HUES6 (cell line): ENCODE measurements around the gene PPP1R1C.
"Not testable (repeated sequence)": the region's sequence is repeated elsewhere in the genome, so short reads cannot be mapped to it uniquely, and the experiment has no call there.

ENCODE experiments used
- H3K27ac ChIP-seq: 2 replicates; pipeline ENCODE4 v1.7.0; 2013; ENCODE audit warnings: low read depth, mild to moderate bottlenecking, low read length, inconsistent platforms
- H3K27me3 ChIP-seq: 2 replicates; pipeline ENCODE4 v1.6.1; 2013; ENCODE audit warnings: low read length; ENCODE audit not compliant: control insufficient read depth, insufficient read depth
- H3K36me3 ChIP-seq: 2 replicates; pipeline ENCODE4 v1.6.1; 2013; ENCODE audit warnings: low read length; ENCODE audit not compliant: control insufficient read depth, insufficient read depth
- H3K4me1 ChIP-seq: 2 replicates; pipeline ENCODE4 v1.6.1; 2013; ENCODE audit warnings: low read length; ENCODE audit not compliant: control insufficient read depth, insufficient read depth
- H3K4me3 ChIP-seq: 2 replicates; pipeline ENCODE4 v1.5.1; 2013; ENCODE audit warnings: low read depth, low read length
- H3K9ac ChIP-seq: one replicate; pipeline ENCODE4 v1.6.1; 2013; ENCODE audit warnings: mild to moderate bottlenecking, low read length
- H3K9me3 ChIP-seq: 2 replicates; pipeline ENCODE4 v1.6.1; 2013; ENCODE audit warnings: low read depth, low read length; ENCODE audit not compliant: control insufficient read depth, insufficient read depth

PPP1R1C gene

DNA sequence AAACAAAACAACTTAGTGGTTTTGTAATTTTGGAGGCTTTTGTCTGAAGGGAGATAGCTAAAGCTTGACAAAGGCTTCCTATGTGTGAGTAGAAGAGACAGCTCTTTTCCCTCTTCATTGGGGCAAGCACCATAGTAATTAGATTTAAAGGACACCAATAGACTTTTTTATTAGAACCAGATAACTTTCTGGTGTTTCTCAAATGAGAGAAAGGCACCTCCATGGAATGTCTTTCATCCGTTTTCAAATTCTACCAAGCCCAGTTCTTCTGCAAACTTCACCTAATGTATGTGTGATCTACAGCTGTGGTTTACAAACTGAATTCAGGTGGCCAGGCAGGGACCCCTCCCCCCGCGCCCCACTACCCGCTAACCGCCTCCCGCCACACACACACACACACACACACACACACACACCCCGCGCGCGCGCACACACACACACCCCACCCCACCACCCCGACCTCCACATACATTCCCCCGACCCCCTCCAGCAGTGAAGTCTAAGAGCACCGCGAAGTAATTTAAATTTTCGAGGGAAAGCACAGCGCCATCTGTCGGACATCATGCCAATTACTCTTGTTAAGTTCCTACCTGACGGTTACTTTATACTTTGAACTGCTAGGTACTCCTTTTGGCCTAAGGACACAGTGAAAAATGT, 31.6 kb upstream of the PPP1R1C start:
- Histone ChIP-seq H3K9ac (no peak overlapping the region), H3K27ac (no peak overlapping the region), H3K9me3 (no peaks in the 10 kb centered on the region), H3K4me1 (no peaks in the 10 kb centered on the region), H3K27me3 (no peaks in the 10 kb centered on the region), H3K4me3 (peak overlapping the region; percentile 41), H3K36me3 (no peaks in the 10 kb centered on the region)

DNA sequence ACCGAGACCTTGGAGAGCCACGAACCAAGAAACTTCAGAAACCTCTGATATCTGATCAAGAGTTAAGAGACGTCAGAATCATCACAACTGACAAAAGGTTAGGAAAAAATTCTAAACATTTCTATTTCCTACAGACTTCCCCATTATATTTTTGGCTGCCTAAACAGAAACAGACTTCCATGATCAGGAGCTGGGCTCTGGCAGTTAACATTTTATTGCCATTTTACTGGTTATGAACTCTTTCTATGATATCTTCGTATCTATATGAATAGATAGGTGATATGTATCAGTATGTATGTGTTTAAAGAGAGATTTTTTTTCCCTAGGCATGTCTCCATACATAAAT, 31.1 kb upstream of the PPP1R1C start:
- Histone ChIP-seq H3K27ac (no peak overlapping the region), H3K9ac (no peak overlapping the region), H3K27me3 (no peaks in the 10 kb centered on the region), H3K9me3 (no peaks in the 10 kb centered on the region), H3K4me1 (no peaks in the 10 kb centered on the region), H3K36me3 (no peaks in the 10 kb centered on the region), H3K4me3 (peak overlapping the region; percentile 41)

DNA sequence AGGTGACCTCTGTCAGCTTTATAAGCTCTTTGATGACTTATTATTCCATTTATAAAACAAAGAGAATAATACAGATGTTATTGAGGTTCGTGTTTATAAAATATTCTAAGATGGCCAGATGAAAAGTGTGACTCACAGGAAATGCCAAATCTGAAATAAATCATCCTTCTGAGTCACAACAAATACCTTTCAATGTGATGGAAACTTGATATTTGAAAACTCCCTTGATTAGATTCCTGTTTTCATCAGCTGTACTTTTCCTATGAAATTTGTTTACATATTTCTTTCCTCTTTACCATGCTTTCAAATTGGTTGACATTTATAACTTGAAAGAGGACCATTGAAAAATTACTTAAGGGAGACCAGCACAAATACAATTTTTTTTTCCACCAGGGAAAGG, 30.6 kb upstream of the PPP1R1C start:
- no peak overlapping the region for H3K9ac ChIP-seq
- H3K4me3 ChIP-seq, result no peak overlapping the region
- H3K4me1 ChIP-seq, result no peaks in the 10 kb centered on the region
- H3K9me3 ChIP-seq, result no peaks in the 10 kb centered on the region
- H3K27ac ChIP-seq, result no peak overlapping the region
- H3K27me3 ChIP-seq, result no peaks in the 10 kb centered on the region
- no peaks in the 10 kb centered on the region for H3K36me3 ChIP-seq

DNA sequence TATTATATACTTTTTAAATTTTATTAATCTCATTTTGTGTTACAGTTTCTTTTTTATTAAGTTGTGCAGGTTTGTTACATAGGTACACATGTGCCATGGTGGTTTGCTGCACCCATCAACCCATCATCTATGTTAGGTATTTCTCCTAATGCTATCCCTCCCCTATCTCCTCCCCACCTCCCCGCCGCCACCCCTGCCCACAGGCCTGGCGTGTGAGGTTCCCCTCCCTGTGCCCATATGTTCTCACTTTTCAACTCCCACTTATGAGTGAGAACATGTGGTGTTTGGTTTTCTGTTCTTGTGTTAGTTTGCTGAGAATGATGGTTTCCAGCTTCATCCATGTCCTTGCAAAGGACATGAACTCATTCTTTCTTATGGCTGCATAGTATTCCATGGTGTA, 29.8 kb upstream of the PPP1R1C start:
- not testable (repeated sequence) for H3K9ac ChIP-seq, H3K4me3 ChIP-seq, H3K27me3 ChIP-seq, H3K36me3 ChIP-seq, H3K27ac ChIP-seq, H3K9me3 ChIP-seq, H3K4me1 ChIP-seq

DNA sequence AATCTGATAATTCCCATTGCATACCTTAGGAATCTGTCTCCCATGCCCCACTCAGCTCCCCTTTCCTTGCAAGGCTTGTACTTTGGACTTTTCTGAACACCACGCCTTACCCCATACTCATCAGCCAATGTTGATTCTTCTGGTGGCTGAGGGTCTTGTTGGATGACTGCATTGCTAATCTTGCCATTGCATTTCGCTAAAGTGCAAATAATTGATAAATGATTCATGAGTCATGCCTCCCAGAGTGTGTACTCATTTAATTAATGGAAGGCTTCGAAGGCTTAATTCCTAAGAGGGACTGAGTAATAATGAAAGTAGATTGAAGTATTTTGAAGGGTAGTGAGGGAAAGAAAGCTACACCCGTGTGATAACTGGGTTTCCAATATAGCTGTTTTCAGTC, 28.0 kb upstream of the PPP1R1C start:
- H3K9me3 ChIP-seq, result no peaks in the 10 kb centered on the region
- H3K27me3 ChIP-seq, result no peaks in the 10 kb centered on the region
- H3K36me3 ChIP-seq, result no peaks in the 10 kb centered on the region
- H3K9ac ChIP-seq, result no peak overlapping the region
- H3K4me3 ChIP-seq, result no peak overlapping the region
- no peak overlapping the region for H3K27ac ChIP-seq
- no peaks in the 10 kb centered on the region for H3K4me1 ChIP-seq

DNA sequence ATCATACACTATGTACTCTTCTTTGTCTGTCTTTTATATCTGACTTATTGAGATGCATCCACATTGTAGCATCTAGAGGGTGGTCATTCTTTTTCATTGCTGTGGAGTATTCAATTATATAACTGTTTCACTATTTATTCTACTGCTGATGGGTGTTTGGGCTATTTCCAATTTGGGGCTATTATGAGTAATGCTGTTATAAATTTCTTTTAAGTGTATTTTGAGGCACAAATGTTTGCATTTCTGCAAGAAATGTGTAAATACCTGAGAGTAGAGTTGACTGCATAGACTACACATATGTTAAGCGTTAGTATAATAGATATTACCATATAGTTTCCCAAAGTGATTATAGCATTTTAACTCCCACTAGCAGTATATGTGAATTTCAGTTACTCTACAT, 26.9 kb upstream of the PPP1R1C start:
- no peaks in the 10 kb centered on the region for H3K4me1 ChIP-seq
- no peak overlapping the region for H3K4me3 ChIP-seq
- H3K27me3 ChIP-seq, result no peaks in the 10 kb centered on the region
- no peak overlapping the region for H3K9ac ChIP-seq
- no peaks in the 10 kb centered on the region for H3K36me3 ChIP-seq
- no peaks in the 10 kb centered on the region for H3K9me3 ChIP-seq
- no peak overlapping the region for H3K27ac ChIP-seq

DNA sequence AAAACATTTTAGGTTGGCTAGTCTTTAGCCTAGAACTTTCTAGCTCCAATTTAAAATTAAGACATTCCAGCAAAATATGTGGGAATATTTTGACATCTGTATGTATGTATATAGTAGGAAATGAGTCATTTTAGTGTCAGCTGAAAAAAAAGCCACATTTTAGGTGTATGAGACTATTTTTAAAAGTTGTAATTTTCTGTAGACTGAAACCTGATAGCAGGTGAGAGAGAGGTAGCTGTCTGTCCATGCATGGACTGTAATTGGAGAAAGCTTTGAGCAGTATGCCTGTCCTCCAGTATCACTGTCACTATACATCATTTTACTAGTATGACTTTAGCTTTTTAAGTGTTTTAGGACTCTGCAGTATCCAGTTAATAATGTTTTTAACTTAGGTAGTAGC, 26.1 kb upstream of the PPP1R1C start:
- H3K9me3 ChIP-seq, result no peaks in the 10 kb centered on the region
- no peaks in the 10 kb centered on the region for H3K4me1 ChIP-seq
- no peaks in the 10 kb centered on the region for H3K27me3 ChIP-seq
- no peaks in the 10 kb centered on the region for H3K36me3 ChIP-seq
- no peak overlapping the region for H3K9ac ChIP-seq
- H3K4me3 ChIP-seq, result no peak overlapping the region
- no peak overlapping the region for H3K27ac ChIP-seq

DNA sequence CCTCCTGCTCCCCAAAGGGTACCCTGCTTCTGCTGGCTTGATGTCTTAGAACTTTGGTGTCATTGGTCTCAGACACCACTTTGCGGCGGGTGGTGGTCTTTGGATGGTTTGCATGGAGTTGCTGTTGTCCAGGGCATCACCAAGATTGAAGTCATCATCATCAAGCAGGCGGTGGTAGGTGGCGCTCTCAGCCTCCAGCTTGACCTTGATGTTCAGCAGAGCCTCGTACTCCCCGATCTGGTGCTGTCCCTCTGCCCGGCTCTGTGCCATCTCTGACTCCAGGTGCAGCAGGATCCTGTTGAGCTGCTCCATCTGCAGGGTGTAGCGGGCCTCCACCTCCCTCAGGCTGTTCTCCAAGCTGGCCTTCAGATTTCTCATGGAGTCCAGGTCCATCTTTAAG, 24.5 kb upstream of the PPP1R1C start:
- H3K9me3 ChIP-seq, H3K4me1 ChIP-seq, H3K27me3 ChIP-seq, H3K9ac ChIP-seq, H3K4me3 ChIP-seq, H3K27ac ChIP-seq, H3K36me3 ChIP-seq: not testable (repeated sequence)

DNA sequence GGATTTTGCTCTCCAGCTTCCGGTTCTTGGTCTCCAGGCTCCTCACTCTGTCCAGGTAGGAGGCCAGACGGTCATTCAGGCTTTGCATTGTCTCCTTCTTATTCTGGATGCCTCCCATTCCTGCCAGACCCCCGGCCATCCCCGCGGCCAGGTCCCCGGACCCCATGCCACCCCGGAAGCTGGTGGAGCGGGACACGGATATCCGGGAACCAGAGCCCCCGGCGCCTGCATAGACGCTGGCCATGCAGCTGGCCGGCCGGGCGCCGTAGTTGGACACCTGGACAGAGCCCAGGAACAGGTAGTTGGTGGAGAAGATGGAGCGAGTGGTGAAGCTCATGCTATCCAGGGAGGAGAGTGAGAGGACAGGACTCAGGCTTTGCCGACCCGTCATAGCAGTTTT, 23.5 kb upstream of the PPP1R1C start:
- Histone ChIP-seq H3K9ac (no peak overlapping the region), H3K9me3 (no peaks in the 10 kb centered on the region), H3K4me3 (no peak overlapping the region), H3K4me1 (no peaks in the 10 kb centered on the region), H3K27ac (no peak overlapping the region), H3K27me3 (no peaks in the 10 kb centered on the region), H3K36me3 (no peaks in the 10 kb centered on the region)

DNA sequence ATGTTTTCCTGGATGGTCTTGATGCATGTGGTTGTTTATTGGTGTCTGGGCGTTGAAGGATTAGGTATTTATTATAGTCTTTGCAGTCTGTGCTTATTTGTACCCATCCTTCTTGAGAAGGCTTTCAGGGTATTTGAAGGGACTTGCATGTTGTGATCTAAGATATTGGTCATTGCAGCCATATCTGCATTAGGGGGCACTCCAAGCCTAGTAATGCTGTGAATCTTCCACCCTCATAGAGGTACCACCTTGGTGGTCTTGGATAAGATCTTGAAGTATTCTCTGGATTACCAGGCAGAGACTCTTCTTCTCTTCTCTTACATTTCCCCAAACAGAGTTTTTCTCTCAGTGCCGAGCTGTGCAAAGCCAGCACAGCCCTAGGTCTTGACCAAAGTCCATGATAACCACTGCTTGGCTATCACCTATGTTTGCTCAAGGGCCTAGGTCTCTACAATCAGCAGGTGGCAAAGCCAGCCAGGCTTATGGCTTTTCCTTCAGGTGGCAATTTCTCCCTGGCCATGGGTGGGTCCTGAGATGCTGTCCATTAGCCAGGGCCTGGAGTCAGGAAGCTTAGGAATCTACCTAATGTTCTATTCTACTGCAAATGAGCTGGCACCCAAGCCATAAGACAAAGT, 15.4 kb upstream of the PPP1R1C start:
- H3K27ac ChIP-seq, result no peak overlapping the region

DNA sequence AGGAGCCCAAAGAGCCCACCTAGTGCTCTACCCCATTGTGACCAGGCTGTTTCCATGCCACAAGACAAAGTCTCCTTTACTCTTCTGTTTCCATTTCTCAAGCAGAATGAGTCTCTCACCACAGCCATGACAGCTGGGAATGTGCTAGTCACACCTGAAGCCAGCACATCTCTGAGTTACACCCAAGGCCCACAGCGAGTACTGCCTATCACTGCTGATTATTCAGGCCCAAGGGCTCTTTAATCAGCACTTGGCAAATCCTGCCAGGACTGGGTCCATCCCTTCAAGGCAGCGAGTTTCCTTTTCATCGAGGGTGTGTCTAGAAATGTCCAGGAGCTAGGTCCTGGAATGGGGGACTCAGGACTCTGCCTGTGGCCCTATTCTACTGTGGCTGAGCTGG, 14.6 kb upstream of the PPP1R1C start:
- Histone ChIP-seq H3K27me3 (no peaks in the 10 kb centered on the region), H3K9me3 (no peaks in the 10 kb centered on the region), H3K4me1 (no peaks in the 10 kb centered on the region), H3K27ac (no peak overlapping the region), H3K4me3 (no peak overlapping the region), H3K9ac (no peak overlapping the region), H3K36me3 (no peaks in the 10 kb centered on the region)

More for the DNA sequence above, 15.4 kb upstream of the PPP1R1C start:
- Histone ChIP-seq H3K9ac (no peak overlapping the region), H3K4me1 (no peaks in the 10 kb centered on the region), H3K9me3 (no peaks in the 10 kb centered on the region), H3K27me3 (no peaks in the 10 kb centered on the region), H3K4me3 (no peak overlapping the region), H3K36me3 (no peaks in the 10 kb centered on the region)
